ENCODE results near the gene FGB. TPM values are rescaled to one million over a fixed set of nuclear protein-coding genes. Genes with fewer than 3 reads are reported as not detected.

Gene FGB
- total and polyA plus RNA-seq, 2 of the 13 experiments (the other 11 are each of a cell fraction or from before 2014, with no cell fraction given): 226 to 784 TPM

- TF ChIP-seq PRDM10 (CRISPR knock-in tag; IDR thresholded peaks at IDR 0.05; ENCODE audit: low read depth) (no peak), ZNF792 (CRISPR knock-in tag; IDR thresholded peaks at IDR 0.05) (no peak), YEATS4 (CRISPR knock-in tag; IDR thresholded peaks at IDR 0.05; ENCODE audit: borderline replicate concordance) (peak; percentile 7; the same call in 1 of the 2 replicates), MZF1 (CRISPR knock-in tag; IDR thresholded peaks at IDR 0.05; ENCODE audit: borderline replicate concordance) (no peak), ZMAT5 (CRISPR knock-in tag; IDR thresholded peaks at IDR 0.05; ENCODE audit: borderline replicate concordance, low read depth) (no peak), ZNF260 (CRISPR knock-in tag; IDR thresholded peaks at IDR 0.05; ENCODE audit: borderline replicate concordance, low read depth) (no peak)
Observed at GRCh38 chr4:154560419-154560801, 2.4 kb upstream of the FGB start (continued).

GRCh38 chr4:154560824-154561231 is 2.0 kb upstream of the FGB start:
- intact Hi-C loops (cut with micrococcal nuclease; ENCODE audit: unreplicated experiment) (loop anchor here (1.0 kb wide), 3 partner anchors 16 to 37 kb away; partner anchors contain the start of gene FGA), in situ Hi-C loops (cut with HindIII; ENCODE audit: extremely low pct_ligation_motif_present, low pct_unique_long_range_greater_than_20kb) (no loop called here)
- peak; percentile 75 for FAIRE-seq
- no peaks in the 10 kb centered on the region for H3K36me3 ChIP-seq (replicated peaks in 1 of 2; ENCODE audit: control insufficient read depth in 1 of 2, insufficient read depth in 2 of 2, low read length in 2 of 2)
- DNase-seq (ENCODE audit: low spot score): peak; percentile 90
- H4K20me1 ChIP-seq (ENCODE audit: insufficient read depth, low read length): no peaks in the 10 kb centered on the region
- no peak overlapping the region; the same call in 1 of the 2 replicates for H3K9ac ChIP-seq (ENCODE audit: insufficient read depth, low read depth, low read length)
- H3K27me3 ChIP-seq (ENCODE audit: control insufficient read depth in 1 of 2, insufficient read depth in 2 of 2, low read length in 2 of 2): no peaks in the 10 kb centered on the region; a peak in 1 of 5 replicates
- H3K79me2 ChIP-seq (ENCODE audit: insufficient read depth, low read length): peaks cover 8% of the 10 kb centered on the region
- ChIA-PET CTCF (ENCODE audit: low intra/inter-chr PET ratio, low total read pairs) (interaction anchor here (1.2 to 3.2 kb wide), 3 partner anchors 16 to 59 kb away, joined by 3 to 233 read pairs (median 4); no protein-coding TSS in a partner anchor), POLR2A (interaction anchor here (0.6 to 3.6 kb wide), 13 partner anchors 16 to 64 kb away, joined by 4 to 127 read pairs (median 16); partner anchors contain the start of genes FGA and FGG)
- H3K27ac ChIP-seq (ENCODE audit: extremely low read length, insufficient read depth, low read length): peak overlapping the region; percentile 71
- H3K9me3 ChIP-seq (ENCODE audit: low read length): no peaks in the 10 kb centered on the region
- peak overlapping the region; percentile 71 for H3K4me2 ChIP-seq (ENCODE audit: low read depth, low read length)
- no TSS peak for BruUV-seq (replicated peaks)
- no peak overlapping the region for H2AFZ ChIP-seq (ENCODE audit: low read length)
- peak; percentile 84 for ATAC-seq
- H3K4me3 ChIP-seq (replicated peaks in 1 of 3; ENCODE audit: insufficient read depth in 1 of 3, low read depth in 2 of 3, low read length in 3 of 3): peak overlapping the region; percentile 17 to 44 (median 17); a peak in 2 of 6 replicates
- H3K4me1 ChIP-seq (ENCODE audit: insufficient read depth, low read length): peaks cover 51% of the 10 kb centered on the region
- WGBS (ENCODE audit: low lambda C conversion rate): 2% methylated on average over 4 of the region's 4 CpGs
- no peak for TF ChIP-seq GTF2F1 (IDR thresholded peaks at IDR 0.05; ENCODE audit: low read length)
- TF ChIP-seq SRSF4 (IDR thresholded peaks at IDR 0.05; ENCODE audit: low read depth, low read length, poor library complexity, severe bottlenecking): no peak
- no peak for TF ChIP-seq ZNF441 (CRISPR knock-in tag; IDR thresholded peaks at IDR 0.05; ENCODE audit: borderline replicate concordance)
- TF ChIP-seq FOXJ3 (CRISPR knock-in tag; IDR thresholded peaks at IDR 0.05; ENCODE audit: borderline replicate concordance): no peak
- peak; percentile 61; the same call in 1 of the 2 replicates for TF ChIP-seq FOXO1 (CRISPR knock-in tag; IDR thresholded peaks at IDR 0.05)
- no peak for TF ChIP-seq ZNF281 (CRISPR knock-in tag; IDR thresholded peaks at IDR 0.05; ENCODE audit: borderline replicate concordance)
- TF ChIP-seq ELK4 (CRISPR knock-in tag; IDR thresholded peaks at IDR 0.05; ENCODE audit: borderline replicate concordance): no peak
- no peak for TF ChIP-seq ZNF17 (CRISPR knock-in tag; IDR thresholded peaks at IDR 0.05)
- TF ChIP-seq TBX3 (IDR thresholded peaks at IDR 0.05; ENCODE audit: borderline replicate concordance): peak; percentile 71; the same call in 1 of the 2 replicates
